H9 (cell line): ENCODE data around the gene SPECC1L. TPM values are rescaled to one million over a fixed set of nuclear protein-coding genes. Genes with fewer than 3 reads are reported as not detected.
"Not testable (repeated sequence)": the region's sequence is repeated elsewhere in the genome, so short reads cannot be mapped to it uniquely, and the experiment has no call there.

ENCODE experiments used
- DNase-seq: peaks from one replicate; pipeline ENCODE4 v3.0.0-alpha.2; 2017
- H2AFZ ChIP-seq: one replicate; pipeline ENCODE4 v1.6.1; 2013; ENCODE audit warnings: mild to moderate bottlenecking, low read length, control low read depth, moderate library complexity
- H2AK5ac ChIP-seq: 2 replicates; pipeline ENCODE4 v1.6.1; 2013; ENCODE audit warnings: low read length, control low read depth, mixed read lengths; ENCODE audit not compliant: insufficient read length
- H2BK120ac ChIP-seq: one replicate; pipeline ENCODE4 v1.6.1; 2013; ENCODE audit warnings: low read depth, mild to moderate bottlenecking, low read length, control low read depth, inconsistent platforms; ENCODE audit not compliant: poor library complexity, severe bottlenecking
- H2BK12ac ChIP-seq: 2 replicates; pipeline ENCODE4 v1.6.1; 2013; ENCODE audit warnings: low read length, control low read depth, mixed read lengths, low read depth; ENCODE audit not compliant: insufficient read length
- H2BK15ac ChIP-seq: 2 replicates; pipeline ENCODE4 v1.6.1; 2013; ENCODE audit warnings: low read depth, low read length, control low read depth
- H2BK20ac ChIP-seq: one replicate; pipeline ENCODE4 v1.6.1; 2013; ENCODE audit warnings: low read depth, mild to moderate bottlenecking, low read length, control low read depth, inconsistent platforms; ENCODE audit not compliant: poor library complexity, severe bottlenecking
- H2BK5ac ChIP-seq: 2 replicates; pipeline ENCODE4 v1.6.1; 2013; ENCODE audit warnings: low read length, control low read depth, mixed read lengths; ENCODE audit not compliant: insufficient read length
- H3K14ac ChIP-seq: 2 replicates; pipeline ENCODE4 v1.6.1; 2013; ENCODE audit warnings: low read length, control low read depth; ENCODE audit not compliant: insufficient read depth
- H3K18ac ChIP-seq: 2 replicates; pipeline ENCODE4 v1.6.1; 2013; ENCODE audit warnings: low read depth, mild to moderate bottlenecking, mixed read lengths, low read length, control low read depth; ENCODE audit not compliant: insufficient read length
- H3K23ac ChIP-seq: 2 replicates; pipeline ENCODE4 v1.6.1; 2013; ENCODE audit warnings: low read length, control low read depth, mixed read lengths, low read depth; ENCODE audit not compliant: insufficient read length
- H3K23me2 ChIP-seq: 2 replicates; pipeline ENCODE4 v1.6.1; 2013; ENCODE audit warnings: low read depth, mild to moderate bottlenecking, mixed read lengths, low read length, control low read depth; ENCODE audit not compliant: insufficient read length, poor library complexity, severe bottlenecking
- H3K27ac ChIP-seq: 2 replicates; pipeline ENCODE4 v1.5.1; 2013; ENCODE audit warnings: low read length, control low read depth, mixed read lengths, low read depth; ENCODE audit not compliant: insufficient read length
- H3K27me3 ChIP-seq: 2 replicates; pipeline ENCODE4 v1.6.1; 2013; ENCODE audit warnings: low read length, control low read depth, inconsistent platforms; ENCODE audit not compliant: insufficient read depth
- H3K4ac ChIP-seq: 2 replicates; pipeline ENCODE4 v1.6.1; 2013; ENCODE audit warnings: low read depth, mild to moderate bottlenecking, control low read depth, inconsistent platforms, low read length, moderate library complexity
- H3K4me1 ChIP-seq: 2 replicates; pipeline ENCODE4 v1.6.1; 2013; ENCODE audit warnings: low read length, control low read depth, inconsistent platforms; ENCODE audit not compliant: insufficient read depth
- H3K4me2 ChIP-seq: 2 replicates; pipeline ENCODE4 v1.6.1; 2013; ENCODE audit warnings: low read length, control low read depth, mixed read lengths; ENCODE audit not compliant: insufficient read length, insufficient read depth
- H3K56ac ChIP-seq: 2 replicates; pipeline ENCODE4 v1.6.1; 2013; ENCODE audit warnings: low read depth, mild to moderate bottlenecking, mixed read lengths, low read length, control low read depth; ENCODE audit not compliant: insufficient read length
- H3K79me1 ChIP-seq: 2 replicates; pipeline ENCODE4 v1.6.1; 2013; ENCODE audit warnings: low read depth, mild to moderate bottlenecking, moderate library complexity, low read length, control low read depth, inconsistent platforms; ENCODE audit not compliant: insufficient read depth, poor library complexity, severe bottlenecking
- H3K79me2 ChIP-seq: 2 replicates; pipeline ENCODE4 v1.6.1; 2013; ENCODE audit warnings: low read length, control low read depth, inconsistent platforms; ENCODE audit not compliant: insufficient read depth
- H3K9ac ChIP-seq: 2 replicates; pipeline ENCODE4 v1.6.1; 2013; ENCODE audit warnings: low read length, control low read depth, mixed read lengths; ENCODE audit not compliant: insufficient read length; ENCODE audit errors: extremely low read depth
- H3K9me3 ChIP-seq: one replicate; pipeline ENCODE4 v1.6.1; 2013; ENCODE audit warnings: low read depth, low read length, inconsistent platforms; ENCODE audit not compliant: control insufficient read depth
- H3T11ph ChIP-seq: one replicate; pipeline ENCODE4 v1.6.1; 2013; ENCODE audit warnings: mild to moderate bottlenecking, low read length, control low read depth, inconsistent platforms
- H4K20me1 ChIP-seq: one replicate; pipeline ENCODE4 v1.6.1; 2013; ENCODE audit not compliant: control insufficient read depth, insufficient read length, insufficient read depth
- H4K5ac ChIP-seq: 2 replicates; pipeline ENCODE4 v1.6.1; 2013; ENCODE audit warnings: low read depth, mild to moderate bottlenecking, mixed read lengths, low read length, control low read depth; ENCODE audit not compliant: insufficient read length
- H4K8ac ChIP-seq: replicated peaks from 2 replicates; pipeline ENCODE4 v1.6.1; 2013; ENCODE audit warnings: low read length, control low read depth, mixed read lengths, low read depth; ENCODE audit not compliant: insufficient read length
- H4K91ac ChIP-seq: 2 replicates; pipeline ENCODE4 v1.6.1; 2013; ENCODE audit warnings: low read depth, mild to moderate bottlenecking, moderate library complexity, mixed read lengths, low read length, control low read depth; ENCODE audit not compliant: insufficient read length
- H3K27ac Mint-ChIP-seq, 3 experiments: 2 replicates in 2 of 3; 3 replicates in 1 of 3; pipeline ENCODE4 v1.8.0; 2020 to 2021; ENCODE audit warnings: mixed read lengths in 3 of 3, mild to moderate bottlenecking in 1 of 3, moderate library complexity in 1 of 3
- H3K27me3 Mint-ChIP-seq: 2 replicates; pipeline ENCODE4 v1.8.0; 2021; ENCODE audit warnings: low read depth, mild to moderate bottlenecking, moderate library complexity, mixed read lengths
- H3K36me3 Mint-ChIP-seq, 3 experiments: 2 replicates in 2 of 3; 3 replicates in 1 of 3; pipeline ENCODE4 v1.8.0; 2020 to 2021; ENCODE audit warnings: low read depth in 3 of 3, mixed read lengths in 3 of 3; ENCODE audit not compliant: insufficient read depth in 1 of 3
- H3K4me1 Mint-ChIP-seq, 2 experiments: 2 replicates each; pipeline ENCODE4 v1.8.0; 2020; ENCODE audit warnings: mixed read lengths in 2 of 2
- H3K4me3 Mint-ChIP-seq, 2 experiments: 2 replicates in 1 of 2; 3 replicates in 1 of 2; pipeline ENCODE4 v1.8.0; 2020 to 2021; ENCODE audit warnings: mild to moderate bottlenecking in 2 of 2, mixed read lengths in 2 of 2, moderate library complexity in 1 of 2
- H3K9me3 Mint-ChIP-seq, 2 experiments: 2 replicates in 1 of 2; 3 replicates in 1 of 2; pipeline ENCODE4 v1.8.0; 2020; ENCODE audit warnings: mild to moderate bottlenecking in 2 of 2, mixed read lengths in 2 of 2, moderate library complexity in 1 of 2
- WGBS: extraction: QIAGEN DNeasy Blood & Tissue Kit; methylation state at CpG from one replicate; pipeline ENCODE4 v1.1.7; 2013; ENCODE audit warnings: missing lambda C conversion rate, low lambda C conversion rate, mixed read lengths; ENCODE audit not compliant: insufficient read length; ENCODE audit errors: extremely low coverage; 5-methylcytosine and 5-hydroxymethylcytosine counted together
- total RNA-seq: library from RNA; stranded (reverse); gene quantifications from 2 replicates; pipeline ENCODE4 v1.2.1, GENCODE V29; 2021

Gene SPECC1L
- total RNA-seq, 1 experiment from 2014 or later, result 57.1 TPM

DNA sequence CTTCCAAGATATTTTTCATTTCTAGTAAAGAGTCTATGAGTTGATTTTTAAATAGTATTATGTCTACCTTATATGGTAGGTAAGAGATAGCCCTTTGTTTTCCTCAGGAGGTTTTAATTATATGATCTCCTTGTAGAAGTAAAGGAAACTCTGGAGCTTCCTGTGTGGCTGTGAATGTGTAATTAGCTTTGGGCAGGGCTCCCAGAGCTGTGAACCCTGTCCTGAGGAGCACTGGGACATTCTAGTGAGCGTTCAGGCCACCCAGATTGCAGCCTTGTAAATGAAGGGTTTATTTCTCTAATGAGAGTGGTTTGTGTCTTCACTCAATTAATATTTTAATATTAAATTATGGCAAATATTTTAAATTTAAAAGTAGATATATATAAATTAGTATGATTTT, 24.3 kb downstream of the SPECC1L start:
- H3K9ac ChIP-seq, H3K36me3 Mint-ChIP-seq, H4K20me1 ChIP-seq, H3K27ac ChIP-seq, H3K27me3 Mint-ChIP-seq, H3K79me2 ChIP-seq, H2AK5ac ChIP-seq, H4K91ac ChIP-seq, H3K4ac ChIP-seq, H3K4me1 ChIP-seq, H3K18ac ChIP-seq, H3K79me1 ChIP-seq, H3K14ac ChIP-seq, H3K23me2 ChIP-seq, H3K4me2 ChIP-seq, H3K23ac ChIP-seq, H2AFZ ChIP-seq, DNase-seq, H3K56ac ChIP-seq, H3K9me3 ChIP-seq, H2BK5ac ChIP-seq, H2BK12ac ChIP-seq, H2BK15ac ChIP-seq, H3T11ph ChIP-seq, H3K4me1 Mint-ChIP-seq, H3K27ac Mint-ChIP-seq, H2BK120ac ChIP-seq, H4K8ac ChIP-seq, H4K5ac ChIP-seq, H2BK20ac ChIP-seq, H3K9me3 Mint-ChIP-seq, H3K4me3 Mint-ChIP-seq, H3K27me3 ChIP-seq: not testable (repeated sequence)
- no CpG with 5 or more reads among the region's 1 CpG for WGBS

DNA sequence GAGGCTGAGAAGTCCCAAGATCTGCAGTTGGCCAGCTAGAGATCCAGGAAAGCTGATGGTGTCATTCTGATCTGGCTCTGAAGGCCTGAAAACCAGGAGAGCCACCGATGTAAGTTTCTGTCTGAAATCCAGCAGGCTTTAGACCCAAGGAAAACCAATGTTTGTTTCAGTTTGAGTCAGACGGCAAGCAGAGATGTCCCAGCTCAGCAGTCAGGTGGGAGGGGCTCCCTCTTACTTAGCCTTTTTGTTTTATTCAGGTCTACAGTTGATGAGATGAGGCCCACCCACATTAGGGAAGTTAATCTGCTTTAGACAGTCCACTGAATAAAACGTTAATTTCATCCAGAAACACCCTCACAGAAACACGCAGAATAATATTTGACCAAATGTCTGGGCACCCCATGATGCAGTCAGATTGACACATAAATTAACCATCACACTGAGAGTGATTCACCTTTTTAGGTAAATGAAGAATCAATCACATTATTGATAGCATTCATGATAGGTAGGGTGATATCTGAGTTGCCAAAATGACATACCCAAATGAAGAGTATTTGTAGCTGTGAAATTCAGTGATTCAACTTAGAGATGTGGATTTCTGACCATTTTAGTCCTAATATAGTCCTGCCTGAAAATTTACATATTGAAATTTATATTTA, 28.0 kb downstream of the SPECC1L start:
- H3K27me3 ChIP-seq, H3T11ph ChIP-seq, H4K8ac ChIP-seq, H2AK5ac ChIP-seq, H2AFZ ChIP-seq, H3K23ac ChIP-seq, H4K5ac ChIP-seq, H3K9ac ChIP-seq, H2BK20ac ChIP-seq, H3K23me2 ChIP-seq, H3K14ac ChIP-seq, H2BK12ac ChIP-seq, H3K79me2 ChIP-seq, H2BK15ac ChIP-seq, H3K79me1 ChIP-seq, H4K20me1 ChIP-seq, H3K56ac ChIP-seq, H3K9me3 ChIP-seq, H3K4me3 Mint-ChIP-seq, H3K9me3 Mint-ChIP-seq, DNase-seq, H3K18ac ChIP-seq, H4K91ac ChIP-seq, H3K4me1 Mint-ChIP-seq, H3K4ac ChIP-seq, H2BK120ac ChIP-seq, H3K27ac ChIP-seq, H3K4me2 ChIP-seq, H3K4me1 ChIP-seq, H3K27ac Mint-ChIP-seq, H2BK5ac ChIP-seq, H3K27me3 Mint-ChIP-seq: not testable (repeated sequence)
- no CpG with 5 or more reads among the region's 4 CpGs for WGBS
- H3K36me3 Mint-ChIP-seq, result peaks cover 10 to 15% (median 12%) of the 10 kb centered on the region in 3 experiments; a peak in 6 of 7 replicates
